HUES6 (cell line): ENCODE data around the gene SGK2.

Source experiments
- H3K27ac ChIP-seq: 2 replicates; pipeline ENCODE4 v1.7.0; 2013; ENCODE audit warnings: low read depth, mild to moderate bottlenecking, low read length, inconsistent platforms
- H3K27me3 ChIP-seq: 2 replicates; pipeline ENCODE4 v1.6.1; 2013; ENCODE audit warnings: low read length; ENCODE audit not compliant: control insufficient read depth, insufficient read depth
- H3K36me3 ChIP-seq: 2 replicates; pipeline ENCODE4 v1.6.1; 2013; ENCODE audit warnings: low read length; ENCODE audit not compliant: control insufficient read depth, insufficient read depth
- H3K4me1 ChIP-seq: 2 replicates; pipeline ENCODE4 v1.6.1; 2013; ENCODE audit warnings: low read length; ENCODE audit not compliant: control insufficient read depth, insufficient read depth
- H3K4me3 ChIP-seq: 2 replicates; pipeline ENCODE4 v1.5.1; 2013; ENCODE audit warnings: low read depth, low read length
- H3K9ac ChIP-seq: one replicate; pipeline ENCODE4 v1.6.1; 2013; ENCODE audit warnings: mild to moderate bottlenecking, low read length
- H3K9me3 ChIP-seq: 2 replicates; pipeline ENCODE4 v1.6.1; 2013; ENCODE audit warnings: low read depth, low read length; ENCODE audit not compliant: control insufficient read depth, insufficient read depth

SGK2 gene

DNA sequence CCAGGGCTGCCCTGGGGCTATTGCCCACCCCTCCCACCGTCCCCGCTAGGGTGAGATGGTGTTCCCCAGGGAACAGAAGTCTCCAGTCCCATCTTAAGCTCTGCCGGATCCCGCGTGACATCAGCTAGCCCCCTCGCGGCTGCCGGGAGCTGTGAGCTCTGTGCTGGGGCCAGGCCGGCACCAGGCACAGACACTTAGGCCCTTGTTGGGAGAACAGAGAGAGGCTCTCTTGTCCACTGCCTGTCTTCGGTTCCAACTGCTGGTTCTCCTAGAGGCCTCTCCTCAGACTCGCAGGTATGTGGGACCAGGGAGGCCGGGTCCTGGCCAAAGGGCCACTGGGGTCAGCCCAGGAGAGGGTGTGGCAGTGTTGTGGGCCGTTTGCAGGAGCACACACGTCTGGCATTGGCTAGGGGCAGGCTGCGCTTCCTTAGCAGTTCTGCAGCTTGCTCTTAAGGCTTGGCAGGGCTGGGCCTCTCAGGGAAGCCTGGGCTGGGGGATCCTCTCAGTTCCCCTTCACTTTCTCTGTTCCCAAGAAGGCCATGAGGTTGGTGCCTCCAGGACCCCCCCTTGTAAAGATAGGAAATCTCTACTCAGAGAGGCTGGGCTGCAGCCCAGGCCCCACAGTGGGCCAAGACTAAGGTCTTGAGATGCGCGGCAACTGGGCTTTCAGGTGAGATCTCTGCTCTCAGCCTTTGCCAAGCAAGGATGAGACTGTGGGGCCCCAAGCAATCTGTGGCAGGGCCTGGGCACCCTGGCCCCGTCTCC lies 6.3 kb downstream of the SGK2 start:
- Histone ChIP-seq H3K27ac (no peak overlapping the region), H3K4me1 (no peaks in the 10 kb centered on the region), H3K9ac (no peak overlapping the region), H3K27me3 (no peaks in the 10 kb centered on the region), H3K36me3 (no peaks in the 10 kb centered on the region), H3K4me3 (no peak overlapping the region), H3K9me3 (no peaks in the 10 kb centered on the region)

DNA sequence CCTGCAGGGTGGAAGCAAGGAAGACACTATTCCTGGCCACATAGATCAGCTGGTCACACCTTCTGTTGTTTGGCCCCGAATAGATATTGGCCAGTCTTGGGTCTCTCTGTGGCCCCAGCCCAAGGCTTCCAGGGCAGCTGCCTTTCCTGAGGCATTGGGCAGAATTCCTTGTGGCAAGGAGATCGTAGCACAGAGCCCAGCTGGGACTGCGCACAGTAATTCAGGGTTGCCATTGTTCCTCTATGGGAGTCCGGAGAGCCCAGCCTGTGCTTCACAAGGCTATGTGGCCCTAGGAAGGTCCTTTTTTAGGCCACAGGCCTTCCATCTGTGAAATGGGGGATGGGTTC lies 6.9 kb downstream of the SGK2 start:
- H3K27ac ChIP-seq: no peak overlapping the region
- H3K9ac ChIP-seq: no peak overlapping the region

DNA sequence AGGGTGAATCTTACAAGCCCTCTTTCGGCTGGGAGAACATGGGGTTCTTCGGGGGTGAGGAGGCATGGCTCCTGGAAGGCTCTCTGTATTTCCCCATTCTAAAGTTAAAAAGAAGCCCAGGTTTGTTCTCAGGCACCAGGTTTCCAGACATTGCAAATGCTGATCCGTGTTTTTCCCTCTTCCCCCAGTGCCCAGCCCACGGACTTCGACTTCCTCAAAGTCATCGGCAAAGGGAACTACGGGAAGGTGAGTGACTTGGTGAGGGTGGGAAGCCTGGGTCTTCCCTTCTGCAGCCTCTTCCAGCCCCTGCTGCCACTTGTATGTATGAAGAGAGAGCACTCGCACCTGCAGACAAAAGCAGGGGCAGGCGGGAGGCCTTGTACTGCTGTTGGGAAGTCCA lies 8.7 kb downstream of the SGK2 start:
- Histone ChIP-seq H3K36me3 (no peaks in the 10 kb centered on the region), H3K27me3 (no peaks in the 10 kb centered on the region), H3K9me3 (no peaks in the 10 kb centered on the region), H3K9ac (no peak overlapping the region), H3K27ac (no peak overlapping the region), H3K4me3 (no peak overlapping the region), H3K4me1 (no peaks in the 10 kb centered on the region)

More for the DNA sequence above, 6.9 kb downstream of the SGK2 start:
- Histone ChIP-seq H3K4me1 (no peaks in the 10 kb centered on the region), H3K9me3 (no peaks in the 10 kb centered on the region), H3K36me3 (no peaks in the 10 kb centered on the region), H3K4me3 (no peak overlapping the region), H3K27me3 (no peaks in the 10 kb centered on the region)

DNA sequence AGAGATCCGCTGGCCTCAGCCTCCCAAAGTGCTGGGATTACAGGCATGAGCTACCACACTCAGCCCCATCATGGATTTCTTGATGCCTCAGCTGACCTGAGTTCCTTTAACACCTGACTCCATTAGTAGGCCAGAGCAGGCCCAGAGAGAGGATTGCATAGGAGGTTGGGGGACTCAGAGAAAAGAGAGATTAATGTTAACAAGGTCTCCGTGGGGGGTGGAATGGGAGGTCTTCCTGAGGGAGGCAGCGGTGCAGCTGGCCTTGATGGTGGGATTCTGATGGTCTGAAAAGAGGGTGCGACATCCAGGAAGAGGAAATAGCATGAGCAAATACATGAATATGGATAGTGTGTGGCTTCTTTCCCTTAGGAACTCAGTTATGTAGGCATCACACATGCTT lies 9.9 kb downstream of the SGK2 start:
- Histone ChIP-seq H3K27ac (no peak overlapping the region), H3K4me1 (no peaks in the 10 kb centered on the region)

DNA sequence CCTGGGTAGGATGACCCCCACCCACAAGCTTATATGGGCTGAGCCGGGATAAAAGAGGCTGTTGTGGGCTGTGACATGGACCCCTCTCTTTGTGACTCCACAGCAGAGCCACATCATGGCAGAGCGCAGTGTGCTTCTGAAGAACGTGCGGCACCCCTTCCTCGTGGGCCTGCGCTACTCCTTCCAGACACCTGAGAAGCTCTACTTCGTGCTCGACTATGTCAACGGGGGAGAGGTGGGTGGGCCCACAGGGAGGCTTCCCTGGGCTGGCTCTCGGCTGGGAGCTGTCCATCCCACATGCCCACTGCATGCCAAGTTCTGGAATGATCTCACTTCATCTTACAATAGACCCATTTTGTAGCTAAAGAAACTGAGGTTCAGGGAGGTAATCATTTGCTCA lies 10.5 kb downstream of the SGK2 start:
- Histone ChIP-seq H3K4me3 (no peak overlapping the region), H3K27me3 (no peaks in the 10 kb centered on the region), H3K36me3 (no peaks in the 10 kb centered on the region), H3K9ac (no peak overlapping the region), H3K4me1 (no peaks in the 10 kb centered on the region), H3K9me3 (no peaks in the 10 kb centered on the region), H3K27ac (no peak overlapping the region)

More for the DNA sequence above, 9.9 kb downstream of the SGK2 start:
- no peaks in the 10 kb centered on the region for H3K9me3 ChIP-seq
- no peak overlapping the region for H3K9ac ChIP-seq
- no peak overlapping the region for H3K4me3 ChIP-seq
- H3K27me3 ChIP-seq: no peaks in the 10 kb centered on the region
- no peaks in the 10 kb centered on the region for H3K36me3 ChIP-seq

DNA sequence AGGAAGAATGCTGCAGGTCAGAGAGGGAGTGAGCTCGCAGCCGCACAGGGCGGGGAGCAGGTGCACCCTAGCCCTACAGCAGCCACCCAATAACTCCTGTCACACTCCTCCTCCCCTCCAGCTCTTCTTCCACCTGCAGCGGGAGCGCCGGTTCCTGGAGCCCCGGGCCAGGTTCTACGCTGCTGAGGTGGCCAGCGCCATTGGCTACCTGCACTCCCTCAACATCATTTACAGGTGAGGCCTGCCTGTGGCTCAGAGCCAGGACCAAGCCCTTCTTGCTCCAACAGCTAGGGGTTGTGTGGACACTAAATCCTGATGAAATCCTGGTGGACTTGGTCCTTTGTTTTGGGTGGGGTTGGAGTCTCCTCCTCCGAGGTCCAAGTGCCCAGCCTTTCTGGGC lies 11.7 kb downstream of the SGK2 start:
- H3K9me3 ChIP-seq: no peaks in the 10 kb centered on the region
- H3K4me3 ChIP-seq: no peak overlapping the region
- no peak overlapping the region for H3K27ac ChIP-seq
- no peaks in the 10 kb centered on the region for H3K4me1 ChIP-seq
- no peak overlapping the region for H3K9ac ChIP-seq
- no peaks in the 10 kb centered on the region for H3K27me3 ChIP-seq
- H3K36me3 ChIP-seq: no peaks in the 10 kb centered on the region

DNA sequence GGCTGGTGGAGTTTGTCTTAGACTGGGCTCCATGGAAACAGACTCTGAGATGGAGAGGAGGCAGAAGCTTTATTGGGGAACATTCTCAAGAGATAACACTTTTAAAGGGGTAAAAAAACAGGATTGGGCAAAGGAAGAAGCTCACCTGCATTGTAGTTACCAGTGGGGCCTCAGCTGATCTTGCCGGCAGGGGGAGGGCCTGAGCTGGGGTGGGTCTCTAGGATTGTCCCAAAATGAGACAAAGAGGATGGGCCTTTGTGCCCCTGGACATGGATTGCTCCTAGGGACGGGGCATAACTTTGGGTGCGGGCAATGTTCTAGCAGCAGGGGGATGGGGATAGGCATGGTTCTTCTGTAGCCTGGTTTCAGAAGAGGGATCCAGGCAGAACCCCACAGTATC lies 12.5 kb downstream of the SGK2 start:
- Histone ChIP-seq H3K27me3 (no peaks in the 10 kb centered on the region), H3K9ac (no peak overlapping the region), H3K4me1 (no peaks in the 10 kb centered on the region), H3K36me3 (no peaks in the 10 kb centered on the region), H3K4me3 (no peak overlapping the region), H3K9me3 (no peaks in the 10 kb centered on the region), H3K27ac (no peak overlapping the region)

DNA sequence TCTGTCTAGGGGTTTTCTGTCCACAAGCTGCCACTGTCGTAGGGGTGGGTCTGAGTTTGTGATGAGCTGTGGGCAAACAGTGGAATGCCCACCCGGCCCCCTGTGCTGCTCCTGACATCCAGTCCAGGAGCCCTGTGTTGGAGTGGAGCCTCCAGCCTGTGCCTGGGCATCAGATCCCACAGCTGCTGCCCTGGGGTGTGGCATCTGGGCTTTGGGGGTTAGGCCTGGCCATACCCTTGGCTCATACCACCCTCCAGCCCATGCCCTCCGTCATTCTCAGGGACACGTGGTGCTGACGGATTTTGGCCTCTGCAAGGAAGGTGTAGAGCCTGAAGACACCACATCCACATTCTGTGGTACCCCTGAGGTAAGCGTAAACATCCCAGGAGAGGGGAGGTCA lies 12.9 kb downstream of the SGK2 start:
- H3K4me1 ChIP-seq: no peaks in the 10 kb centered on the region
- H3K9me3 ChIP-seq: no peaks in the 10 kb centered on the region
- H3K9ac ChIP-seq: no peak overlapping the region
- no peaks in the 10 kb centered on the region for H3K27me3 ChIP-seq
- H3K4me3 ChIP-seq: no peak overlapping the region
- H3K36me3 ChIP-seq: no peaks in the 10 kb centered on the region
- H3K27ac ChIP-seq: no peak overlapping the region

- no peaks in the 10 kb centered on the region for H3K4me1 ChIP-seq
- no peak overlapping the region for H3K27ac ChIP-seq
- H3K4me3 ChIP-seq: no peak overlapping the region
- H3K36me3 ChIP-seq: no peaks in the 10 kb centered on the region
- no peaks in the 10 kb centered on the region for H3K27me3 ChIP-seq
- H3K9ac ChIP-seq: no peak overlapping the region
- H3K9me3 ChIP-seq: no peaks in the 10 kb centered on the region
These were observed 14.1 kb downstream of the SGK2 start for GRCh38 chr20:43572891-43573290.

DNA sequence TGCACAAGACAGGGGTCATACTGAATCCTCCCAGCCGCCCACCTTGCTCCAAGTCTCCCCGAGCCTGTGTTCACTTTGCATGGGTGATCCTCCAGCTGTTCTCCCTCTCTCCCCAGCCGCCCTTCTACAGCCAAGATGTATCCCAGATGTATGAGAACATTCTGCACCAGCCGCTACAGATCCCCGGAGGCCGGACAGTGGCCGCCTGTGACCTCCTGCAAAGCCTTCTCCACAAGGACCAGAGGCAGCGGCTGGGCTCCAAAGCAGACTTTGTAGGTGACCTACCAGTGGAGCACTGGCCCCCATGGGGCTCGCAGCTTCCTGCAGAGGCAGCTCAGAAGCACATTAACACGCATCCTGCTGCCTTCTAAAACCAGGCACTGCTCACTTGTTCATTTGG lies 17.3 kb downstream of the SGK2 start:
- H3K9ac ChIP-seq: no peak overlapping the region
- H3K9me3 ChIP-seq: no peaks in the 10 kb centered on the region
- no peak overlapping the region for H3K27ac ChIP-seq
- no peaks in the 10 kb centered on the region for H3K36me3 ChIP-seq
- no peaks in the 10 kb centered on the region for H3K27me3 ChIP-seq
- no peak overlapping the region for H3K4me3 ChIP-seq
- H3K4me1 ChIP-seq: no peaks in the 10 kb centered on the region

GRCh38 chr20:43579861-43580793 lies 21.3 kb downstream of the SGK2 start:
- Histone ChIP-seq H3K27ac (no peak overlapping the region), H3K4me3 (no peak overlapping the region)

More at GRCh38 chr20:43579861-43580793, 21.3 kb downstream of the SGK2 start:
- H3K27me3 ChIP-seq: no peaks in the 10 kb centered on the region
- no peaks in the 10 kb centered on the region for H3K36me3 ChIP-seq
- H3K9me3 ChIP-seq: no peaks in the 10 kb centered on the region
- no peak overlapping the region for H3K9ac ChIP-seq
- peaks cover 12% of the 10 kb centered on the region for H3K4me1 ChIP-seq
